Measurements from ENCODE around the gene NUP42.

NUP42 gene

DNA sequence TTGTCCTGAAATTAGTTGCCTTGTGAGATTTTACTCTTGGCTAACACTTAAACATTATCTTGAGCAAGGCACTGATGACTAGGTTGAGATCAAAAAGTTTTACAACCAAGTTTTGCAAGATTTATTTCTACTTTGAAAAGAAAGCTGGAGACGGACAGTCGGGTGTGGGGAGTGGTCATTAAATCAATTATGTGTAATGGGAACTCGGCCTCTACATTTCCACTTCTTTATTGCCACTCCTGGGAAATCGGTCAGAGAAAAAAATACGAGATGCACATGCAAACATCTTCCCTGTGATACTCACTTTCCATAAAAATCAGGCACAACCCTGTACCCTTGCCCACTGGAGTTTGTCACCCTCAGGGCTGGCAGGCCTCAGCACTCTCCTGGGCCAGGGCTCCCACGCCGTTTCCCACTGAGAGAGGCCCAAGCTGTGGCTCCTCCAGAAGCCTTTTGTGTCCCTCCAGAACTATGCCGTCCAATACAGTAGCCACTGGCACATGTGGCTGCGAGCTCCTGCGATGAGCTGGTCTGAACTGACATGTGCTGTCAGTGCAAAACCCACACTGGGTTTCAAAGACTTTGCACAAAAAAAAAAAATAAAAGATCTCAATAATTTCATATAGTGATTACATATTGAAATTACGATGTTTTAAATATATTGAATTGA, 57.3 kb downstream of the NUP42 start:
- no peak for DNase-seq

DNA sequence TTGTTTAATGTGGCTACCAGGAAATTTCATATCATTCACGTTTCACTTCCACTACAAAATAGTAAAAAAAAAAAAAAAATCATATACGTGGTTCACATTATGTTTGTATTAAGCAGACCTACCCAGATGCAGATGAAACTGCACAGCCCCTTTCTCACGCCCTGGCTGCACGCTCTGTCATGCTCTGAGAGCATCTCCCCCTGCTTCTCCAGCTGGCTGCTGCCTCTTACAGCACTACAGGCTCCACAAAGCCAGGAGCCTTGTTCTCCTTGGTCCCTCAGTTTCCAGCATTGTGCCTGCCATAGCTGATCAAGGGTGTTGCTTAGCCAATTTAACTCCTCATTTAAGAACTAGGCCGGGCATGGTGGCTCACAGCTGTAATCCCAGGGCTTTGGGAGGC, 57.9 kb downstream of the NUP42 start:
- no peak for DNase-seq

DNA sequence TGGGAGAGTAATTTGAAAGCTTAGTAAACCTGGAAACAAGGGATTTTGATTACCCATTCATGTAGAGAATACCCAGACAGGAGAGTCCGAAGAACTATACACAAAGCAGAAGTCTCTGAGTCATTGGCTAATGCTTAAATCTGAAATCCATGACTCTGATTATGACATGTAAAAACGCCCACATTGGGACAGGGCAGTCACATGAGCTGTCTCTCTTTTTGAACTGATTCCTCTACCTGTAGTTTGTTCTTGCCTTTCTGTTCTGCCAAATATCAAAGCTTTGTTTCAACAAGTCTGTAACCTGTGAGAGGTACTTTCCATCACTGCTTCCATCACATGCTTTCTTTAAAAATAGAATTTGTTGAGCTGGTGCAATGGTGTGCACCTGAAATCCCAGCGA, 60.5 kb downstream of the NUP42 start:
- DNase-seq, result no peak

DNA sequence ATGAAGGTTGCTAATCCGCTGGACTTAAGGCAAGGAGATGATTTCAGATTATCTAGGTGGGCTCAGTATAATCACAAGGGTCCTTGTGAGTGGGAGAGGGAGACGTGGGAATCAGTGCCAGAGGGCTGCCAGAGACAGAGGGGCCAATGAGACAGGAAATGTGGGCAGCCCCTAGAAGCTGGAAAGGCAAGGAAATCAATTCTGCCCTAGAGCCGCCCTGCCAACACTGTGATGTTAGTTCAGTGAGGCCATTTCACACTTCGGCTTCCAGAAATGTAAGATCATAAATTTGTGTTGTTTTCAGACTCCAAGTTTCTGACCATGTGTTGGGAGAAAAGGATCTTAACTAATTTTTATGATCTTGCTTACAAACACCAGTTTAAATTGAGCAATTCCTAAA, 61.1 kb downstream of the NUP42 start:
- DNase-seq, result no peak

DNA sequence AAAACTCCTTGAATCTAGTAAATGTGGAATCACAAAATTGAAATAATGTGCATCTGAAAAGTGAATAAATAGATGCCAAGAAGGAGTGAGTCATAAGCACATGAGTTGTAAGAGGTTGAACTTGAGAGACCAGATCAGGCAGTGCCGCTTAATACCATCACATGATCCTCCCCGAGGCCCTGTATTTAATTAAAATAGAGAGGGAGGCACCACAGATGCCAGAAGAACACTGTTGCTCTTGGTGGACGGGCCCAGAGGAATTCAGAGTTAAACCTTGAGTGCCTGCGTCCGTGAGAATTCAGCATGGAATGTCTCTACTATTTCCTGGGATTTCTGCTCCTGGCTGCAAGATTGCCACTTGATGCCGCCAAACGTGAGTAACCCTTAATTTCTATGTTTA, 64.7 kb downstream of the NUP42 start, which contains the start of gene GPNMB:
TSS of gene GPNMB (plus strand) at position 221 of the 400 bp plus-strand sequence. CDS start at position 304, 83 bp downstream.
- DNase-seq, result no peak

DNA sequence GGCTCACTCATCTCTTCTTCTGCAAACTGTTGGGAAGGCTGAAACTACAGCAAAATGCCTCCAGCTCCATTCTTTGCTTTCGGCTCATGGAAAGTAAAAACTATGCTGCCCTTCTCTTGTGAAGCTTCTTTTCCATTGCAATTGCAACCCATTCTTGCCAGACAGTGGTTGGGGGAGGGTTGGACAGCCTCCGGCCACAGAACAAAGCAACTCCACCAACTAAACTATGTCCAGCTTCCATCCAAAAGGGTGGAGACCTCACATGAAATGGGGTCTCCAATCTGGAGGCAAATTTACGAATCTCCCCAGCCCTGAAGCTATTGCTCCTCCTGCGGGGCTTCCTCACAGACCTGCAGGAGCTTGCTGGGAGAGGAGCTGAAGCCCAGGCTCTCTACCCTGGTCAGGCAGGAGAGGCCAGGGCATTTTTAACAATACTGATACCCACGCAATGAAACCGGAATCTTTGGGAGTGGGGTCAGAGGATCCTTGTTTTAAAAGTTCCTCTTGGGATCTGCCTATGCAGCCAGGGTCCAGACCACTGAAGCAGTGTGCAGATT, 65.3 kb downstream of the NUP42 start:
- no peak for DNase-seq

DNA sequence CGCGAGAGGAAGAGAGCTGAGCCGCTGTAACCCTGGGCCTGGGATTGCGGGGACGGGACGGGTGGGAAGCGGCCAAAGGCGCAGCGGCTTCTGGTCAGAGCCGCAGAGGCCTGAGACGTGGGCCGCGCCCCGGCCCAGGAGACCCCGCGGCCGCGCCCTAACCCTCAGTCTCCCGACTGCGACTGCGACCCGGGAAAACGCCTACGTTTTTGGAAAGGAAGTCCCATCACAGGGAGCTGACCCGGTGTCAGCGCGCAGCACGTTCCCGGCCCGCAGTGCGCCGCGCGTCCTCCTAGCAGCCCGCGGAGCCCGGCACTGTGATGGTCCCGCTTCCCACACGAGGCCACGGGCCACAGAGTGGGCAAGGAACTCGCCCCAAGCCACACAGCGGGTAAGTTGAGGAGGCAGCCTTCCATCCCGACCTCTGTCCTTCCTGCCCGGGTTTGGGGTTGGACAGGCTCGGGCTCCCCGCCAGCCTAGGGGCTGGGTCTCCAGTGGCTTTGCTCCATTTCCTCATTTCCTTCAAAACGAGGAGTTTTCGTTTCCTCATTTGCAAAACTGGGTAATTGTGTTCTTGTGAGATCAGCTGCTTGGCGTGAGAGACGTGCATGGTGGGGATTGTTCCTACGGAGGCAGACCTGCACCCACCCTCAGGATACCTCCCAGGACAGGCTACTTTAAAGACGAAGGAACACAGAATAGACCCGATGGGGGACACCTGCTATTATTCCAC, 65.9 kb downstream of the NUP42 start:
- no peak for DNase-seq

DNA sequence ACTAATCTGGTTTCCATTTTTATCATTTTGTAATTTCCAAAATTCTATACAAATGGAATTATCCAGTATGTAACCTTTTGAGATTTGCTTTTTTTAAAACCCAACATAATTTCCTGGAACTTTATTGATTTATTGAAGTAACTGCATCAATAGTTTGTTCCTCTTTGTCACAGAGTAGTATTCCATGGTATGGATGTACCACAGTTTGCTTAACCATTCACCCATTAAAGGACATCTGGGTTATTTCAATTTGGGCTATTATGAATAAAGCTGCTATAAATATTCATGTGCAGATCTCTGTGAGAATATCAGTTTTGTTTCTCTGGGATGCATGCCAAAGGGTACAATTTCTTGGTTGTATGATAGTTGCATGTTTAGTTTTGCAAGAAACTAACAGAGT, 67.6 kb downstream of the NUP42 start:
- no peak for DNase-seq
